B cell (primary cell): ENCODE measurements around the gene ADAMTS8. TPM values are rescaled to one million over a fixed set of nuclear protein-coding genes. Genes with fewer than 3 reads are reported as not detected.

Experiments
- ATAC-seq: fragments of 200-7000 bp; cut with Tn5 transposase; one replicate; pipeline ENCODE4 v1.10.0; 2021; ENCODE audit warnings: low read depth, mild to moderate bottlenecking, moderate number of reproducible peaks, moderate library complexity
- CTCF ChIA-PET: fragments of 350-600 bp; sonication (Branson Sonifier 250); formaldehyde crosslinking; loops from one replicate; lab custom pipeline; 2021; ENCODE audit warnings: antibody characterized with exemption, inconsistent platforms; lab: Charles Lee
- POLR2A ChIA-PET: fragments of 350-600 bp; sonication (Branson Sonifier 250); formaldehyde crosslinking; loops from one replicate; lab custom pipeline; 2021; ENCODE audit warnings: antibody characterized with exemption; lab: Charles Lee
- DNase-seq: peaks from one replicate; pipeline ENCODE4 v3.0.0; 2013
- H2AFZ ChIP-seq: 2 replicates; pipeline ENCODE4 v1.6.1; 2012; ENCODE audit warnings: mild to moderate bottlenecking, low read depth, low read length; ENCODE audit not compliant: insufficient read depth, poor library complexity, severe bottlenecking
- H3K27ac ChIP-seq, 2 donors: 1 replicate in 1 of 2; 2 replicates in 1 of 2; pipeline ENCODE4 v1.5.1; 2012 to 2013; ENCODE audit warnings: low read length in 2 of 2, mild to moderate bottlenecking in 2 of 2, moderate library complexity in 1 of 2
- H3K27me3 ChIP-seq, 4 experiments: fragments of 200-600 bp in 1 of 4; sonication (generic) in 1 of 4; replicated peaks in 1 of 4; 1 replicate in 2 of 4; 2 replicates in 2 of 4; pipeline versions ENCODE4 v1.6.1 to v1.7.0; 2013 to 2016; ENCODE audit warnings: low read length in 3 of 4, mild to moderate bottlenecking in 2 of 4, mixed read lengths in 1 of 4, moderate library complexity in 1 of 4; ENCODE audit not compliant: insufficient read depth in 4 of 4, control insufficient read depth in 3 of 4; ENCODE audit errors: control extremely low read depth in 1 of 4
- H3K36me3 ChIP-seq, 2 experiments: replicated peaks in 1 of 2; 1 replicate in 1 of 2; 2 replicates in 1 of 2; pipeline versions ENCODE4 v1.6.1 to v1.7.1; 2013; ENCODE audit warnings: low read length in 1 of 2; ENCODE audit not compliant: insufficient read depth in 2 of 2, control insufficient read depth in 1 of 2; ENCODE audit errors: control extremely low read depth in 1 of 2, extremely low read depth in 1 of 2
- H3K4me1 ChIP-seq, 2 donors: fragments of 200-600 bp in 1 of 2; sonication (generic) in 1 of 2; 1 replicate in 1 of 2; 2 replicates in 1 of 2; pipeline versions ENCODE4 v1.5.1 to v1.6.1; 2013 to 2017; ENCODE audit warnings: low read length in 2 of 2; ENCODE audit not compliant: control insufficient read depth in 2 of 2, insufficient read depth in 2 of 2
- H3K4me2 ChIP-seq: replicated peaks from 2 replicates; pipeline ENCODE3; 2012; ENCODE audit warnings: mild to moderate bottlenecking, low read depth, low read length; ENCODE audit not compliant: poor library complexity, severe bottlenecking
- H3K4me3 ChIP-seq, 5 experiments: fragments of 200-600 bp in 1 of 5; sonication (generic) in 1 of 5; 1 replicate in 3 of 5; 2 replicates in 2 of 5; pipeline versions ENCODE4 v1.5.1 to v1.7.0; 2011 to 2016; ENCODE audit warnings: low read length in 4 of 5, mild to moderate bottlenecking in 4 of 5, low read depth in 2 of 5, control low read depth in 1 of 5, moderate library complexity in 1 of 5; ENCODE audit not compliant: insufficient read depth in 1 of 5; ENCODE audit errors: control extremely low read depth in 1 of 5, extremely low read depth in 1 of 5
- H3K79me2 ChIP-seq: fragments of 200-600 bp; sonication (generic); one replicate; pipeline ENCODE4 v1.6.0; 2016; ENCODE audit warnings: low read length; ENCODE audit not compliant: control insufficient read depth, insufficient read depth
- H3K9ac ChIP-seq: fragments of 200-600 bp; sonication (generic); 2 replicates; pipeline ENCODE4 v1.6.1; 2017; ENCODE audit warnings: mild to moderate bottlenecking, low read length, moderate library complexity
- H3K9me3 ChIP-seq, 3 donors: one replicate each; pipeline versions ENCODE4 v1.6.1 to v1.7.1; 2013; ENCODE audit warnings: low read length in 2 of 3; ENCODE audit not compliant: control insufficient read depth in 2 of 3, insufficient read depth in 1 of 3; ENCODE audit errors: control extremely low read depth in 1 of 3
- H4K20me1 ChIP-seq: 2 replicates; pipeline ENCODE4 v1.6.0; 2012; ENCODE audit warnings: mild to moderate bottlenecking, low read length; ENCODE audit not compliant: insufficient read depth, control insufficient read depth, poor library complexity, severe bottlenecking
- H3K27ac Mint-ChIP-seq: one replicate; pipeline ENCODE4 v1.8.0; 2021; ENCODE audit warnings: mixed read lengths
- H3K27me3 Mint-ChIP-seq: one replicate; pipeline ENCODE4 v1.8.0; 2021; ENCODE audit warnings: mixed read lengths
- H3K4me1 Mint-ChIP-seq: one replicate; pipeline ENCODE4 v1.8.0; 2021; ENCODE audit warnings: mixed read lengths
- H3K4me3 Mint-ChIP-seq: one replicate; pipeline ENCODE4 v1.8.0; 2021; ENCODE audit warnings: mixed read lengths
- H3K9me3 Mint-ChIP-seq: one replicate; pipeline ENCODE4 v1.8.0; 2022; ENCODE audit warnings: mixed read lengths; ENCODE audit not compliant: insufficient read depth
- CTCF ChIP-seq: fragments of 200-600 bp; IDR thresholded peaks from one replicate; pipeline ENCODE4 v1.8.0; 2022; ENCODE audit warnings: antibody characterized with exemption, mild to moderate bottlenecking
- EZH2 ChIP-seq: IDR thresholded peaks from 2 replicates; pipeline ENCODE4 v1.6.1; 2012; ENCODE audit warnings: borderline replicate concordance, low read depth, mild to moderate bottlenecking, moderate library complexity, low read length; ENCODE audit not compliant: insufficient read depth, poor library complexity, severe bottlenecking
- WGBS: methylation state at CpG from one replicate; pipeline ENCODE4 v1.1.5; 2013; ENCODE audit warnings: missing lambda C conversion rate; ENCODE audit not compliant: insufficient coverage; 5-methylcytosine and 5-hydroxymethylcytosine counted together
- intact Hi-C: fragments of 100-400 bp; cut with micrococcal nuclease; formaldehyde crosslinking; loops from one replicate; pipeline ENCODE4 v1.10.0; 2022
- polyA plus RNA-seq: library from polyadenylated mRNA; depleted of rRNA; stranded (reverse); fragments of >200 nt; gene quantifications from 2 replicates; pipeline ENCODE4 v1.2.3, GENCODE V29; 2012
- total RNA-seq, 2 donors: library from RNA; stranded (reverse); fragments of 120-200 nt in 1 of 2; gene quantifications; 1 replicate in 1 of 2; 2 replicates in 1 of 2; pipeline versions ENCODE4 v1.2.3 to v1.2.4, GENCODE V29; 2013 to 2022

ADAMTS8 gene
- total and polyA plus RNA-seq, 2 donors (not counting 1 experiment from before 2014, with no cell fraction given), result not detected

- TF ChIP-seq EZH2 (no peak), CTCF (no peak)
- Histone ChIP-seq H3K4me3 (no peak overlapping the region), H3K9ac (no peak overlapping the region), H3K27me3 (no peaks in the 10 kb centered on the region), H3K27ac (no peak overlapping the region), H3K9me3 (no peaks in the 10 kb centered on the region), H3K4me2 (no peak overlapping the region), H3K4me1 (peaks cover 7 to 10% of the 10 kb centered on the region in 2 donors), H2AFZ (no peak overlapping the region), H3K79me2 (no peaks in the 10 kb centered on the region), H3K36me3 (no peaks in the 10 kb centered on the region), H4K20me1 (no peaks in the 10 kb centered on the region)
- ATAC-seq, result no peak
- Mint-ChIP-seq H3K27ac (no peak overlapping the region), H3K4me3 (no peak overlapping the region), H3K27me3 (peaks cover 24% of the 10 kb centered on the region), H3K4me1 (peaks cover 13% of the 10 kb centered on the region), H3K9me3 (no peaks in the 10 kb centered on the region)
- intact Hi-C loops, result no loop called here
- ChIA-PET CTCF (no interaction called here), POLR2A (no interaction called here)
- 100% methylated on average over 3 of the region's 3 CpGs for WGBS
- DNase-seq, result no peak
Measured at GRCh38 chr11:130386056-130386455, 42.4 kb downstream of the ADAMTS8 start.

DNA sequence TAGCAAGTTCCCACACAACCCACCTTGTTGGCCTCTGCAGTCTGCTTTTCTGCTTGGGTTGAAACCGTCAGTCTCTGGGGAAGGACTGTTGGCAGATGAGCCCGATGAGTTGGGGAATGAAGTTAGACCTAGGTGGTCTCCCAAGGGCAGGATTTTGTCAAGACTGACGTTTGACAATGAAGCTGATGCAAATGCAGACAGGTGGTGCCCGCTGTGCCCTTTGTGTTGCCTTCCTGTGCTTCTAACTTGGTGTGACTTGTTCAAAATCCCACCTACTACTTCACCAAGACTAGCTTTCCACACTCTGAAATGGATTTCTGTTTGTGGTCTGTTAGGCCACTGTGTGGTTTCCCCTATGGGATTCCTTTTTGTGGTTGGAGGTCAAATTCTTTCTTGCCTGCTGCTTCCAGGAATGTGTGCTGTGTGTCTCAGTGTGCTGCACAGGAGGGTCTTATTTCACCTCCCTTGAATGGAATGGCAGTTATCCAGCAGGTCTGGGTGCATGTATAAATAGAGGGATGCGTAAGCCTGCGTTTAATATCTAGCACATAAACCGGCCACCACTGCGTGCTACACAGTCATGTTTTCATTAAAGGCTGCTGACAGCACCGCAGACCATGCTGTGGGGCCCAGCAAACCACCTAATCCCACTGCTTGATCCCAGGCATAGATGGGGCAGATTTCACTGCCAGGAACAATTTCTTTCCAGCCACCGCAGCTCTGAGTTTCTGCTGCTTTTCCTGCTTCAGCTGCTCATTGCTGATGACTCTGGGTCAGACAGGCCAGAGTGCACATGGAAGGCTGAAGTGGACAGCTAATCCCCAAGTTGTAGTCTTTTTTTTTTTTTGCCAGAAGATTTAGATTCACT is 44.8 kb downstream of the ADAMTS8 start:
- H3K27ac ChIP-seq, result no peak overlapping the region
- no peak overlapping the region for H2AFZ ChIP-seq
- H3K4me1 ChIP-seq, result peaks cover 0 to 2% of the 10 kb centered on the region in 2 donors
- no peak for DNase-seq
- Mint-ChIP-seq H3K9me3 (no peaks in the 10 kb centered on the region), H3K27me3 (peaks cover 15% of the 10 kb centered on the region), H3K4me1 (peaks cover 4% of the 10 kb centered on the region), H3K4me3 (no peak overlapping the region), H3K27ac (no peak overlapping the region)
- no peak overlapping the region for H3K9ac ChIP-seq
- no peaks in the 10 kb centered on the region for H4K20me1 ChIP-seq
- no peak overlapping the region for H3K4me3 ChIP-seq
- ChIA-PET CTCF (interaction anchor here (0.6 to 1.4 kb wide), 2 partner anchors 171 to 476 kb away, joined by 3 to 5 read pairs; no protein-coding TSS in a partner anchor), POLR2A (no interaction called here)
- no peak for ATAC-seq
- no peak for TF ChIP-seq EZH2
- TF ChIP-seq CTCF, result no peak
- no peaks in the 10 kb centered on the region for H3K79me2 ChIP-seq
- intact Hi-C loops, result no loop called here
- WGBS, result 54% methylated on average over 8 of the region's 10 CpGs
- H3K9me3 ChIP-seq, result no peaks in the 10 kb centered on the region
- no peaks in the 10 kb centered on the region for H3K36me3 ChIP-seq
- H3K4me2 ChIP-seq, result no peak overlapping the region
- no peaks in the 10 kb centered on the region for H3K27me3 ChIP-seq
